K562 (cell line): ENCODE measurements around the gene MATK. TPM values are rescaled to one million over a fixed set of nuclear protein-coding genes. Genes with fewer than 3 reads are reported as not detected.
A peak's percentile ranks its signal among the peaks of the same experiment; 100 is the strongest.

Experiments
- ATAC-seq: fragments of 200-7000 bp; cut with Tn5 transposase; 3 replicates; pipeline ENCODE4 v1.9.1; 2020; ENCODE audit warnings: moderate library complexity
- BruUV-seq: library from RNA; stranded (reverse); fragments of 400-500 nt; replicated peaks from 2 replicates; lab custom pipeline; 2021; lab: Mats Ljungman, UMichigan
- CTCF ChIA-PET: fragments of 300-600 bp; formaldehyde crosslinking; extraction: SDS; loops from one replicate; lab custom pipeline; 2021; ENCODE audit warnings: low intra/inter-chr PET ratio; lab: Yijun Ruan, JAX
- POLR2A ChIA-PET: fragments of 300-600, 350-650 bp; sonication (Branson Sonifier 250); formaldehyde crosslinking; extraction: SDS; loops from one replicate; lab custom pipeline; 2021; ENCODE audit warnings: antibody characterized with exemption, inconsistent platforms; lab: Yijun Ruan, JAX
- DNase-seq, 4 experiments: peaks; one replicate each; pipeline versions ENCODE4 v3.0.0 to v3.0.0-alpha.2; 2011 to 2018; ENCODE audit warnings: low spot score in 3 of 4, mixed read lengths in 3 of 4; ENCODE audit errors: extremely low read depth in 1 of 4
- FAIRE-seq: peaks from 2 replicates; lab custom pipeline; 2011; peaks lifted over from hg19 to GRCh38; lab: Jason Lieb, UNC
- H2AFZ ChIP-seq: 2 replicates; pipeline ENCODE4 v1.6.0; 2011; ENCODE audit warnings: low read depth, low read length, control low read depth, inconsistent platforms
- H3K27ac ChIP-seq: fragments of 200-600 bp; 3 replicates; pipeline ENCODE4 v1.8.0; 2011; ENCODE audit warnings: low read depth, mild to moderate bottlenecking, control low read depth, inconsistent platforms, low read length, moderate library complexity, mixed read lengths; ENCODE audit errors: extremely low read depth
- H3K27me3 ChIP-seq, 2 experiments: fragments of 300-600 bp in 1 of 2; 2 replicates in 1 of 2; 3 replicates in 1 of 2; pipeline versions ENCODE4 v1.6.0 to v1.8.0; 2011; ENCODE audit warnings: inconsistent platforms in 2 of 2, low read length in 2 of 2, mild to moderate bottlenecking in 1 of 2, mixed read lengths in 1 of 2, moderate library complexity in 1 of 2; ENCODE audit not compliant: control insufficient read depth in 2 of 2, insufficient read depth in 2 of 2
- H3K36me3 ChIP-seq: fragments of 300-600 bp; 3 replicates; pipeline ENCODE4 v1.8.0; 2011; ENCODE audit warnings: mild to moderate bottlenecking, low read length, inconsistent platforms; ENCODE audit not compliant: control insufficient read depth, insufficient read depth
- H3K4me1 ChIP-seq, 2 experiments: fragments of 200-600 bp in 1 of 2; replicated peaks in 1 of 2; 2 replicates in 1 of 2; 3 replicates in 1 of 2; pipeline versions ENCODE4 v1.5.1 to v1.8.0; 2011; ENCODE audit warnings: inconsistent platforms in 2 of 2, low read length in 2 of 2, mild to moderate bottlenecking in 1 of 2, mixed read lengths in 1 of 2, moderate library complexity in 1 of 2; ENCODE audit not compliant: control insufficient read depth in 2 of 2, insufficient read depth in 2 of 2
- H3K4me2 ChIP-seq: 2 replicates; pipeline ENCODE4 v1.6.1; 2011; ENCODE audit warnings: low read length, control low read depth, inconsistent platforms, mixed read lengths; ENCODE audit not compliant: insufficient read depth
- H3K4me3 ChIP-seq: fragments of 200-600 bp; sonication (generic), shearing (Covaris generic); 2 replicates; pipeline ENCODE4 v1.5.1; 2016; ENCODE audit warnings: control low read depth, inconsistent platforms
- H3K79me2 ChIP-seq: fragments of 200-600 bp; 3 replicates; pipeline ENCODE4 v1.8.0; 2011; ENCODE audit warnings: low read length, inconsistent platforms; ENCODE audit not compliant: control insufficient read depth, insufficient read depth
- H3K9ac ChIP-seq, 2 experiments: 2 replicates each; pipeline versions ENCODE4 v1.6.0 to v1.6.1; 2011; ENCODE audit warnings: low read depth in 2 of 2, low read length in 2 of 2, control low read depth in 1 of 2, inconsistent platforms in 1 of 2, mild to moderate bottlenecking in 1 of 2, mixed read lengths in 1 of 2; ENCODE audit not compliant: insufficient read depth in 1 of 2
- H3K9me1 ChIP-seq: one replicate; pipeline ENCODE4 v1.6.0; 2011; ENCODE audit warnings: inconsistent platforms, mild to moderate bottlenecking, low read length, moderate library complexity; ENCODE audit not compliant: control insufficient read depth, insufficient read depth
- H3K9me3 ChIP-seq: replicated peaks from 2 replicates; pipeline ENCODE4 v1.5.1; 2011; ENCODE audit warnings: low read depth, low read length, inconsistent platforms; ENCODE audit not compliant: control insufficient read depth, insufficient read depth
- H4K20me1 ChIP-seq: replicated peaks from 2 replicates; pipeline ENCODE4 v1.6.1; 2011; ENCODE audit warnings: low read length, inconsistent platforms, mixed read lengths; ENCODE audit not compliant: control insufficient read depth, insufficient read depth
- ATF7 ChIP-seq: fragments of 450-650 bp; IDR thresholded peaks from 2 replicates; pipeline ENCODE4 v1.7.1; 2014; ENCODE audit warnings: mild to moderate bottlenecking, moderate library complexity
- BCOR ChIP-seq: fragments of 450-650 bp; IDR thresholded peaks from 2 replicates; pipeline ENCODE4 v1.6.1; 2016
- CBX5 ChIP-seq: IDR thresholded peaks from 2 replicates; pipeline ENCODE4 v1.6.1; 2014; ENCODE audit warnings: low read depth, borderline replicate concordance
- CEBPZ ChIP-seq: fragments of 150-350 bp; IDR thresholded peaks from 2 replicates; pipeline ENCODE4 v1.6.1; 2014; ENCODE audit warnings: low read depth, mild to moderate bottlenecking, low read length, borderline replicate concordance
- CHD4 ChIP-seq: fragments of 200-600 bp; sonication (generic); IDR thresholded peaks from 3 replicates; pipeline ENCODE4 v1.6.1; 2012; ENCODE audit warnings: low read depth, mild to moderate bottlenecking, mixed read lengths, low read length, inconsistent platforms; ENCODE audit not compliant: insufficient read depth, insufficient replicate concordance, poor library complexity, severe bottlenecking
- ELF2 ChIP-seq: fragments of 250-450 bp; sonication (Bioruptor Pico); IDR thresholded peaks from 2 replicates; pipeline ENCODE4 v1.5.0; 2021; ENCODE audit warnings: mild to moderate bottlenecking
- GMEB1 ChIP-seq: fragments of 250-450 bp; sonication (Bioruptor Pico); IDR thresholded peaks from 2 replicates; pipeline ENCODE4 v1.4.0; 2020; ENCODE audit warnings: mild to moderate bottlenecking
- ILK ChIP-seq: fragments of 450-650 bp; IDR thresholded peaks from 2 replicates; pipeline ENCODE4 v1.6.1; 2016; ENCODE audit warnings: missing genetic modification characterization, low read depth, mild to moderate bottlenecking, missing compliant biosample characterization, moderate library complexity, borderline replicate concordance
- JUND ChIP-seq, 2 experiments: IDR thresholded peaks; 2 replicates in 1 of 2; 3 replicates in 1 of 2; pipeline ENCODE4 v1.6.1; 2011; ENCODE audit warnings: borderline replicate concordance in 2 of 2, low read depth in 2 of 2, low read length in 2 of 2, improper control_type of control experiment in 1 of 2, missing biosample characterization in 1 of 2, missing genetic modification characterization in 1 of 2, missing genetic modification reagents in 1 of 2
- MBD2 ChIP-seq: sonication (generic); IDR thresholded peaks from 2 replicates; pipeline ENCODE4 v1.6.1; 2016; ENCODE audit warnings: low read depth, borderline replicate concordance
- NFXL1 ChIP-seq: fragments of 450-650 bp; formaldehyde crosslinking; IDR thresholded peaks from 2 replicates; pipeline ENCODE4 v1.4.0; 2021; ENCODE audit warnings: mild to moderate bottlenecking
- SMARCA5 ChIP-seq: fragments of 450-650 bp; IDR thresholded peaks from 2 replicates; pipeline ENCODE4 v1.6.1; 2016
- THRB ChIP-seq: fragments of 450-650 bp; formaldehyde crosslinking; conservative IDR thresholded peaks from 2 replicates; pipeline ENCODE4 v1.4.0; 2022; ENCODE audit warnings: mild to moderate bottlenecking, missing genetic modification characterization
- ZNF274 ChIP-seq: IDR thresholded peaks from 2 replicates; pipeline ENCODE4 v1.6.1; 2011; ENCODE audit warnings: low read depth, mild to moderate bottlenecking, low read length, moderate library complexity, borderline replicate concordance
- ZNF444 ChIP-seq: fragments of 250-450 bp; sonication (Bioruptor Pico); IDR thresholded peaks from 2 replicates; pipeline ENCODE4 v1.4.0; 2020; ENCODE audit warnings: mild to moderate bottlenecking, moderate library complexity
- ZNF668 ChIP-seq: fragments of 250-450 bp; sonication (Bioruptor Pico); IDR thresholded peaks from 2 replicates; pipeline ENCODE4 v1.8.0; 2022; ENCODE audit warnings: mild to moderate bottlenecking, inconsistent platforms
- ZNF707 ChIP-seq: fragments of 250-450 bp; sonication (Bioruptor Pico); conservative IDR thresholded peaks from 2 replicates; pipeline ENCODE4 v1.8.0; 2022; ENCODE audit warnings: inconsistent platforms, mild to moderate bottlenecking, moderate library complexity
- WGBS: fragments of 100-300 bp; shearing (Covaris generic); methylation state at CpG from one replicate; pipeline ENCODE4 v1.1.6; 2016; ENCODE audit warnings: low coverage, mixed read lengths; ENCODE audit not compliant: insufficient coverage; ENCODE audit errors: missing lambda C conversion rate; 5-methylcytosine and 5-hydroxymethylcytosine counted together
- in situ Hi-C: fragments of 300-500 bp; cut with MboI; formaldehyde crosslinking; loops from 4 replicates; pipeline ENCODE4 v1.15.0; 2018; ENCODE audit warnings: inconsistent platforms, mixed read lengths
- intact Hi-C: fragments of 100-400 bp; cut with micrococcal nuclease; formaldehyde crosslinking; loops from 2 replicates; pipeline ENCODE4 v1.14.2; 2022
- polyA plus RNA-seq, 8 experiments: library from polyadenylated mRNA; depleted of rRNA in 4 of 8; stranded (reverse) in 5 of 8; unstranded in 3 of 8; fragments of >200 nt; fragmentation: Nextera tagmentation in 2 of 8; fragmentation: Illumina TruSeq in 1 of 8; extraction: Ambion mirVana in 2 of 8; extraction: Trizol in 1 of 8; gene quantifications; 2 replicates each; pipeline versions ENCODE4 v1.2.1 to v1.2.3, GENCODE V29; 2011 to 2014; ENCODE audit warnings: inconsistent platforms in 1 of 8, missing spikeins in 1 of 8
- total RNA-seq, 7 experiments: library from RNA; depleted of rRNA in 6 of 7; stranded (reverse); fragments of >200 nt in 6 of 7; fragmentation: Illumina TruSeq in 2 of 7; extraction: Trizol in 2 of 7; gene quantifications; 2 replicates each; pipeline versions ENCODE4 v1.2.1 to v1.2.3, GENCODE V29; 2011 to 2021; ENCODE audit warnings: low replicate concordance in 1 of 7

Gene MATK
- total and polyA plus RNA-seq, 9 of the 15 experiments (the other 6 are each of a cell fraction or from before 2014, with no cell fraction given) = 0.08 to 41.5 (median 21.4) TPM

- Histone ChIP-seq H3K9me1 (no peaks in the 10 kb centered on the region), H3K36me3 (peaks cover 26% of the 10 kb centered on the region; the same call in 2 of the 3 replicates), H3K9ac (peak overlapping the region; percentile 97 to 100), H3K79me2 (peaks cover 26% of the 10 kb centered on the region), H4K20me1 (no peaks in the 10 kb centered on the region), H3K27me3 (no peaks in the 10 kb centered on the region), H3K4me1 (peaks cover 8 to 25% of the 10 kb centered on the region in 2 experiments; a peak in 4 of 5 replicates), H3K9me3 (no peaks in the 10 kb centered on the region), H3K4me3 (peak overlapping the region; percentile 100), H3K4me2 (peak overlapping the region; percentile 97), H2AFZ (peak overlapping the region; percentile 100), H3K27ac (peak overlapping the region; percentile 99)
- intact Hi-C loops = no loop called here
- FAIRE-seq (no peak), ATAC-seq (no peak), DNase-seq (peak in 3 of 4 experiments; percentile 29 to 39 (median 34))
- CTCF ChIA-PET = no interaction called here
- 24% methylated on average over 7 of the region's 7 CpGs for WGBS
- BruUV-seq = TSS peak; percentile 61
- POLR2A ChIA-PET = interaction anchor here (0.6 to 4.0 kb wide), 3 partner anchors 12 to 775 kb away, joined by 3 to 48 read pairs (median 4); partner anchors contain the start of gene RAX2
- in situ Hi-C loops = no loop called here
- TF ChIP-seq CHD4 (peak; percentile 44), ZNF668 (CRISPR knock-in tag) (no peak), ILK (tag) (no peak), GMEB1 (CRISPR knock-in tag) (no peak), SMARCA5 (peak; percentile 64; the same call in 1 of the 2 replicates), ATF7 (no peak), ZNF707 (CRISPR knock-in tag) (no peak), BCOR (peak; percentile 95), THRB (no peak), NFXL1 (CRISPR knock-in tag) (no peak), JUND (IDR thresholded peaks at IDR 0.05; ENCODE audit: borderline replicate concordance, low read depth, low read length) (no peak), JUND (tag; IDR thresholded peaks at IDR 0.05; ENCODE audit: borderline replicate concordance, low read depth, low read length) (no peak), ZNF274 (no peak), CBX5 (no peak), MBD2 (no peak), ZNF444 (CRISPR knock-in tag) (no peak), CEBPZ (no peak), ELF2 (CRISPR knock-in tag) (no peak)
Observed at GRCh38 chr19:3760871-3761361, 25.3 kb downstream of the MATK start.
